Activated CD8-positive, alpha-beta memory T cell treated with anti-CD3 and anti-CD28 coated beads, Interleukin-2, amount 50 U/mL, for 24 hours (primary cell): Measurements from ENCODE around the gene KRTAP19-7.

Experiments
- DNase-seq: peaks from one replicate; pipeline ENCODE4 v3.0.0-alpha.2; 2020; ENCODE audit errors: extremely low read depth

Gene KRTAP19-7

GRCh38 chr21:30561264-30561895 lies at the start of gene KRTAP19-7:
Gene KRTAP19-7 (minus strand): TSS chr21:30561314. CDS start chr21:30561289, 25 bp downstream.
- no peak for DNase-seq

GRCh38 chr21:30605968-30606367 lies 44.9 kb upstream of the KRTAP19-7 start:
- DNase-seq, result no peak

- no peak for DNase-seq
Measured at GRCh38 chr21:30600787-30601186, 39.7 kb upstream of the KRTAP19-7 start, which contains the start of gene KRTAP22-1. Gene KRTAP22-1 (plus strand): TSS chr21:30601087.

- DNase-seq, result no peak
Measured at GRCh38 chr21:30598802-30599201, 37.7 kb upstream of the KRTAP19-7 start, which contains the start of gene KRTAP6-2. Gene KRTAP6-2 (minus strand): TSS chr21:30598902. CDS start chr21:30598874, 28 bp downstream.

GRCh38 chr21:30592140-30592539 lies 31.0 kb upstream of the KRTAP19-7 start, which contains the start of gene KRTAP6-3:
Gene KRTAP6-3 (plus strand): TSS chr21:30592440. CDS start chr21:30592446, 6 bp downstream.
- DNase-seq, result no peak

GRCh38 chr21:30590297-30590696 lies 29.2 kb upstream of the KRTAP19-7 start, which contains the start of gene KRTAP22-2:
Gene KRTAP22-2 (minus strand): TSS chr21:30590397.
- no peak for DNase-seq

- DNase-seq, result no peak
Measured at GRCh38 chr21:30582870-30583269, 21.8 kb upstream of the KRTAP19-7 start.

GRCh38 chr21:30580132-30580531 lies 19.0 kb upstream of the KRTAP19-7 start:
- DNase-seq, result no peak

- no peak for DNase-seq
Measured at GRCh38 chr21:30579346-30579745, 18.2 kb upstream of the KRTAP19-7 start.

GRCh38 chr21:30577766-30578165 lies 16.7 kb upstream of the KRTAP19-7 start:
- no peak for DNase-seq

- DNase-seq, result no peak
Measured at GRCh38 chr21:30567617-30568016, 6.5 kb upstream of the KRTAP19-7 start.

GRCh38 chr21:30563630-30564029 lies 2.5 kb upstream of the KRTAP19-7 start:
- no peak for DNase-seq

- no peak for DNase-seq
Measured at GRCh38 chr21:30563072-30563471, 2.0 kb upstream of the KRTAP19-7 start.

- DNase-seq, result no peak
Measured at GRCh38 chr21:30561957-30562356, 843 bp upstream of the KRTAP19-7 start.

GRCh38 chr21:30555095-30555494 lies 6.0 kb downstream of the KRTAP19-7 start:
- DNase-seq, result no peak

GRCh38 chr21:30552782-30553181 lies 8.3 kb downstream of the KRTAP19-7 start:
- DNase-seq, result no peak

- DNase-seq, result no peak
Measured at GRCh38 chr21:30541764-30542163, 19.4 kb downstream of the KRTAP19-7 start, which contains the start of gene KRTAP19-6. Gene KRTAP19-6 (minus strand): TSS chr21:30541864. CDS start chr21:30541833, 31 bp downstream.

- DNase-seq, result no peak
Measured at GRCh38 chr21:30518876-30519275, 42.2 kb downstream of the KRTAP19-7 start.

GRCh38 chr21:30515681-30516080 lies 45.4 kb downstream of the KRTAP19-7 start:
- no peak for DNase-seq
